GM18868 (cell line): ENCODE measurements around the gene SNX5.

ENCODE experiments used
- ATAC-seq: cut with Tn5 transposase; IDR thresholded peaks from one replicate; pipeline ENCODE4 v1.9.1; 2021; ENCODE audit warnings: mild to moderate bottlenecking, moderate library complexity; ENCODE audit not compliant: unreplicated experiment

SNX5 gene

GRCh38 chr20:17968366-17969277 lies at the start of gene SNX5, which contains the start of gene MGME1:
TSS of gene SNX5 (minus strand) at chr20:17968794. CDS start at chr20:17968425, 369 bp downstream.
TSS of gene MGME1 (plus strand) at chr20:17969018. CDS start at chr20:17969860, 842 bp downstream.
- peak; percentile 75 for ATAC-seq

- no peak for ATAC-seq
Measured at GRCh38 chr20:18018100-18018499, 49.5 kb upstream of the SNX5 start.

GRCh38 chr20:18016772-18017171 lies 48.2 kb upstream of the SNX5 start:
- ATAC-seq, result no peak

GRCh38 chr20:18014411-18014810 lies 45.8 kb upstream of the SNX5 start:
- no peak for ATAC-seq

GRCh38 chr20:18012901-18013300 lies 44.3 kb upstream of the SNX5 start:
- no peak for ATAC-seq

- no peak for ATAC-seq
Measured at GRCh38 chr20:18011951-18012645, 43.5 kb upstream of the SNX5 start.

GRCh38 chr20:18011482-18011881 lies 42.9 kb upstream of the SNX5 start:
- no peak for ATAC-seq

GRCh38 chr20:18009116-18009515 lies 40.5 kb upstream of the SNX5 start:
- ATAC-seq, result no peak

- no peak for ATAC-seq
Measured at GRCh38 chr20:18007534-18008292, 39.1 kb upstream of the SNX5 start.

- ATAC-seq, result no peak
Measured at GRCh38 chr20:18006684-18007083, 38.1 kb upstream of the SNX5 start.

GRCh38 chr20:18005990-18006364 lies 37.4 kb upstream of the SNX5 start:
- ATAC-seq, result no peak

GRCh38 chr20:18005170-18005989 lies 36.8 kb upstream of the SNX5 start:
- ATAC-seq, result peak; percentile 93

- no peak for ATAC-seq
Measured at GRCh38 chr20:18004384-18005031, 35.9 kb upstream of the SNX5 start.

- peak; percentile 44 for ATAC-seq
Measured at GRCh38 chr20:18003897-18004296, 35.3 kb upstream of the SNX5 start.

GRCh38 chr20:18001131-18001921 lies 32.7 kb upstream of the SNX5 start:
- no peak for ATAC-seq

- no peak for ATAC-seq
Measured at GRCh38 chr20:17999566-17999965, 31.0 kb upstream of the SNX5 start.

GRCh38 chr20:17998446-17998845 lies 29.9 kb upstream of the SNX5 start:
- no peak for ATAC-seq

GRCh38 chr20:17995967-17996819 lies 27.6 kb upstream of the SNX5 start:
- peak; percentile 56 for ATAC-seq
